ENCODE results near the gene PRKAG2.

PRKAG2 gene

DNA sequence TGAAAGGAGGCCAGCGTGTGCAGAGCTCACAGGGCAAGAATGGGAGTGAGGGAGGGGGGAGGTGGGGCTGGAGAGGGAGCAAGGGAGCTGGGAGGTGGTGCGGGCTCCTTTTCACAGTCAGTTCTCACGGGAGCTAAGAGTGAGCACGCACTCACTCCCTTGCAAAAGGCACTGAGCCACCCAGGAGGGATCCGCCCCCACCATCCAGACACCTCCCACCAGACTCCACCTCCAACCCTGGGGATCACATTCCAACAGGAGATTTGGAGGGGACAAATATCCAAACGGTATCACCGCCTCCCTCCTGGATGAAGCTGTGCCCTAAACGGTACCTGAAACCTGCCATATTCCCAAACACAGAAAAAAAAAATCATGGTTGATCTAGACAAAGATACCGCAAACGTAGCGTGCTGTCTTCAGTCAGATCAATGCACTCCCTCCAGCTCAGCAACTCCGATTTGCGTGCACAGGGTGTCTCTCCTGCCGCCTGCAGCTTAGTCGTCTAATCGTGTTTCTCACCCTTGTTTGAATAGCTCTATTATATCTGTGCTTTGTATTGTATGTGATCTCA lies 20.3 kb upstream of the PRKAG2 start:
- H4K20me1 ChIP-seq (ENCODE audit: insufficient read depth, low read length): no peaks in the 10 kb centered on the region
- no peaks in the 10 kb centered on the region for H3K4me1 ChIP-seq (ENCODE audit: insufficient read depth, low read length, severe bottlenecking)
- no peaks in the 10 kb centered on the region for H3K9me2 ChIP-seq (ENCODE audit: low read depth, low read length)
- H3K36me3 ChIP-seq (ENCODE audit: insufficient read depth, low read length): no peaks in the 10 kb centered on the region
- TF ChIP-seq EZH2 (IDR thresholded peaks at IDR 0.05; ENCODE audit: borderline replicate concordance, low read length): no peak
- TF ChIP-seq, protein P1, sequence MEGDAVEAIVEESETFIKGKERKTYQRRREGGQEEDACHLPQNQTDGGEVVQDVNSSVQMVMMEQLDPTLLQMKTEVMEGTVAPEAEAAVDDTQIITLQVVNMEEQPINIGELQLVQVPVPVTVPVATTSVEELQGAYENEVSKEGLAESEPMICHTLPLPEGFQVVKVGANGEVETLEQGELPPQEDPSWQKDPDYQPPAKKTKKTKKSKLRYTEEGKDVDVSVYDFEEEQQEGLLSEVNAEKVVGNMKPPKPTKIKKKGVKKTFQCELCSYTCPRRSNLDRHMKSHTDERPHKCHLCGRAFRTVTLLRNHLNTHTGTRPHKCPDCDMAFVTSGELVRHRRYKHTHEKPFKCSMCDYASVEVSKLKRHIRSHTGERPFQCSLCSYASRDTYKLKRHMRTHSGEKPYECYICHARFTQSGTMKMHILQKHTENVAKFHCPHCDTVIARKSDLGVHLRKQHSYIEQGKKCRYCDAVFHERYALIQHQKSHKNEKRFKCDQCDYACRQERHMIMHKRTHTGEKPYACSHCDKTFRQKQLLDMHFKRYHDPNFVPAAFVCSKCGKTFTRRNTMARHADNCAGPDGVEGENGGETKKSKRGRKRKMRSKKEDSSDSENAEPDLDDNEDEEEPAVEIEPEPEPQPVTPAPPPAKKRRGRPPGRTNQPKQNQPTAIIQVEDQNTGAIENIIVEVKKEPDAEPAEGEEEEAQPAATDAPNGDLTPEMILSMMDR (IDR thresholded peaks at IDR 0.05; ENCODE audit: low read length): no peak
- H3F3A ChIP-seq (ENCODE audit: insufficient read depth, low read length): no peaks in the 10 kb centered on the region
- no peaks in the 10 kb centered on the region for H3K9me3 ChIP-seq (ENCODE audit: low read length)
- H2AFZ ChIP-seq (ENCODE audit: low read length): no peak overlapping the region
- H3K4me2 ChIP-seq (ENCODE audit: low read length): no peak overlapping the region
- H3K27ac ChIP-seq (ENCODE audit: low read depth, low read length, poor library complexity, severe bottlenecking): no peak overlapping the region
- no peaks in the 10 kb centered on the region for H3K79me2 ChIP-seq (ENCODE audit: insufficient read depth, low read length)
- no peak overlapping the region for H3K9ac ChIP-seq (ENCODE audit: low read length)
- no peak overlapping the region for H3K4me3 ChIP-seq (ENCODE audit: low read depth, low read length, poor library complexity, severe bottlenecking)
- H3K27me3 ChIP-seq (ENCODE audit: insufficient read depth, low read length): peaks cover 5% of the 10 kb centered on the region

DNA sequence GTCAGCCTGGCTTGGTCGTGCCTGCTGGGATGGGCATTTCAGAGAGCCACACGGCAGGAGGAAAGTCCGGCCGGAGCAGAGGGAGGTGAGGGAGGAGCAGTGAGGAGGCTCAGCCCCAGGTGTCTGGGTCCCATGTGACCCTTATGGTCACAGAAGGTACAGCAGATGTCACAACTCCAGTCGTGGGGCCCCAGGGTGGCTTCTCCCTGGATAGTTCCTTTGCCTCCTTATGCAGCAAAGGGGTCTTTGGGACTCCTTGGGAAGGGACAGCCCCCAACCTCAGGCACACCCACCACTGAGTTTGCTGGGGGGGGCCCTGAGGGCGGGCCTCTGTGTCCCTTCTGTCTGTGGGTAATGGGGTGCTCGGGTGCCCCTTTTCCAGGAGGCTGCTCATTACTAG lies 19.6 kb upstream of the PRKAG2 start:
- Histone ChIP-seq H3K27ac (ENCODE audit: low read depth, low read length, poor library complexity, severe bottlenecking) (no peak overlapping the region), H3K9me2 (ENCODE audit: low read depth, low read length) (no peaks in the 10 kb centered on the region), H3K27me3 (ENCODE audit: insufficient read depth, low read length) (peaks cover 5% of the 10 kb centered on the region), H3K4me3 (ENCODE audit: low read depth, low read length, poor library complexity, severe bottlenecking) (no peak overlapping the region), H3K9me3 (ENCODE audit: low read length) (no peaks in the 10 kb centered on the region), H4K20me1 (ENCODE audit: insufficient read depth, low read length) (no peaks in the 10 kb centered on the region), H3K4me2 (ENCODE audit: low read length) (no peak overlapping the region), H3K79me2 (ENCODE audit: insufficient read depth, low read length) (no peaks in the 10 kb centered on the region), H2AFZ (ENCODE audit: low read length) (no peak overlapping the region), H3K4me1 (ENCODE audit: insufficient read depth, low read length, severe bottlenecking) (no peaks in the 10 kb centered on the region), H3F3A (ENCODE audit: insufficient read depth, low read length) (no peaks in the 10 kb centered on the region), H3K9ac (ENCODE audit: low read length) (no peak overlapping the region), H3K36me3 (ENCODE audit: insufficient read depth, low read length) (no peaks in the 10 kb centered on the region)
- no peak for TF ChIP-seq EZH2 (IDR thresholded peaks at IDR 0.05; ENCODE audit: borderline replicate concordance, low read length)
- TF ChIP-seq, protein P1 (IDR thresholded peaks at IDR 0.05; ENCODE audit: low read length): no peak

DNA sequence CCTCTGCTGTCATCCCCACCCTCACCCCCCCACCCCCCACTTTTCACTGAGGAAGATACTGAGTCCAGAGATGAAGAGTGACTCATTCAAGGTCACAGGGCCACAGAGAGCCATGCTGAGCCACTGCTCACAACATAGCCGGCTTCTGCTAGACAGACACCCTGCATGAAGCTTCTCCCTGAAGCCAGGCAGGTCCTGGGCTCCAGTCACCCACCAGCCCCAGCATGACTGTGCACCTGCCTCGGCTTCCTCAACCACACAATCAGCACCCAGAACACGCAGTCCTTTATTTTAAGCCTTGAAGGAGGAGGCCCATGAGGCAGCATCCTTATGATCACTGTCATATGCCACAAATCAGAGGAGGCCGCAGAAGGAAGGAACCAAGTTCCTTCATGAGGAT lies 19.2 kb upstream of the PRKAG2 start:
- Histone ChIP-seq H3K9me3 (ENCODE audit: low read length) (no peaks in the 10 kb centered on the region), H3K27ac (ENCODE audit: low read depth, low read length, poor library complexity, severe bottlenecking) (no peak overlapping the region), H3K79me2 (ENCODE audit: insufficient read depth, low read length) (no peaks in the 10 kb centered on the region), H3K9me2 (ENCODE audit: low read depth, low read length) (no peaks in the 10 kb centered on the region), H2AFZ (ENCODE audit: low read length) (no peak overlapping the region), H3F3A (ENCODE audit: insufficient read depth, low read length) (no peaks in the 10 kb centered on the region), H3K4me2 (ENCODE audit: low read length) (no peak overlapping the region), H3K4me3 (ENCODE audit: low read depth, low read length, poor library complexity, severe bottlenecking) (no peak overlapping the region), H3K36me3 (ENCODE audit: insufficient read depth, low read length) (no peaks in the 10 kb centered on the region), H3K4me1 (ENCODE audit: insufficient read depth, low read length, severe bottlenecking) (no peaks in the 10 kb centered on the region), H4K20me1 (ENCODE audit: insufficient read depth, low read length) (no peaks in the 10 kb centered on the region), H3K9ac (ENCODE audit: low read length) (no peak overlapping the region), H3K27me3 (ENCODE audit: insufficient read depth, low read length) (peaks cover 5% of the 10 kb centered on the region)
- TF ChIP-seq EZH2 (IDR thresholded peaks at IDR 0.05; ENCODE audit: borderline replicate concordance, low read length): no peak
- TF ChIP-seq, protein P1 (IDR thresholded peaks at IDR 0.05; ENCODE audit: low read length): no peak

All from OCI-LY1 (cell line).